Endothelial cell of umbilical vein (primary cell): ENCODE data around the gene URAD. TPM values are rescaled to one million over a fixed set of nuclear protein-coding genes. Genes with fewer than 3 reads are reported as not detected.

Source experiments
- BruUV-seq: library from RNA; stranded (reverse); fragments of 400-500 nt; replicated peaks from 2 replicates; lab custom pipeline; 2021; lab: Mats Ljungman, UMichigan
- CTCF ChIA-PET: fragments of 300-600, 350-600 bp; sonication (Branson Sonifier 250); formaldehyde crosslinking; loops from one replicate; lab custom pipeline; 2021; ENCODE audit warnings: antibody characterized with exemption, inconsistent platforms; lab: Charles Lee
- POLR2A ChIA-PET: fragments of 300-600, 350-600 bp; sonication (Branson Sonifier 250); formaldehyde crosslinking; loops from one replicate; lab custom pipeline; 2021; ENCODE audit warnings: antibody characterized with exemption, inconsistent platforms; lab: Charles Lee
- DNase-seq: peaks from one replicate; pipeline ENCODE4 v3.0.0-alpha.2; 2011; ENCODE audit warnings: low read depth, low spot score
- FAIRE-seq: peaks from 2 replicates; lab custom pipeline; 2011; peaks lifted over from hg19 to GRCh38; lab: Jason Lieb, UNC
- H2AFZ ChIP-seq: 2 replicates; pipeline ENCODE4 v1.6.0; 2012; ENCODE audit warnings: low read depth, low read length, control low read depth, inconsistent platforms
- H3K27ac ChIP-seq: 2 replicates; pipeline ENCODE4 v1.5.1; 2011; ENCODE audit warnings: low read depth, mild to moderate bottlenecking, control low read depth, low read length, moderate library complexity; ENCODE audit not compliant: insufficient read depth
- H3K27me3 ChIP-seq, 2 experiments: 2 replicates each; pipeline versions ENCODE4 v1.6.0 to v1.6.1; 2011; ENCODE audit warnings: low read length in 2 of 2, mixed read lengths in 1 of 2; ENCODE audit not compliant: control insufficient read depth in 2 of 2, insufficient read depth in 2 of 2
- H3K36me3 ChIP-seq, 2 experiments: 2 replicates in 1 of 2; 3 replicates in 1 of 2; pipeline ENCODE4 v1.5.1; 2011; ENCODE audit warnings: low read length in 2 of 2, mild to moderate bottlenecking in 1 of 2, moderate library complexity in 1 of 2; ENCODE audit not compliant: control insufficient read depth in 2 of 2, insufficient read depth in 2 of 2; ENCODE audit errors: extremely low read depth in 1 of 2
- H3K4me1 ChIP-seq: 3 replicates; pipeline ENCODE4 v1.5.1; 2011; ENCODE audit warnings: mild to moderate bottlenecking, low read length; ENCODE audit not compliant: control insufficient read depth, insufficient read depth; ENCODE audit errors: extremely low read depth
- H3K4me2 ChIP-seq: 2 replicates; pipeline ENCODE4 v1.6.1; 2011; ENCODE audit warnings: low read length, control low read depth, mixed read lengths; ENCODE audit not compliant: insufficient read depth
- H3K4me3 ChIP-seq, 3 experiments: fragments of 200-600 bp in 1 of 3; sonication (generic), shearing (Covaris generic) in 1 of 3; replicated peaks in 1 of 3; 2 replicates each; pipeline ENCODE4 v1.5.1; 2011 to 2016; ENCODE audit warnings: control low read depth in 3 of 3, low read length in 3 of 3, mild to moderate bottlenecking in 2 of 3, inconsistent platforms in 1 of 3, low read depth in 1 of 3, moderate library complexity in 1 of 3; ENCODE audit not compliant: insufficient read depth in 1 of 3
- H3K79me2 ChIP-seq: 2 replicates; pipeline ENCODE4 v1.6.0; 2012; ENCODE audit warnings: low read length, inconsistent platforms; ENCODE audit not compliant: control insufficient read depth, insufficient read depth
- H3K9ac ChIP-seq: replicated peaks from 2 replicates; pipeline ENCODE3; 2011; ENCODE audit warnings: low read length, control low read depth; ENCODE audit not compliant: insufficient read depth; ENCODE audit errors: extremely low read depth
- H3K9me1 ChIP-seq: replicated peaks from 3 replicates; pipeline ENCODE4 v1.6.0; 2011; ENCODE audit warnings: mild to moderate bottlenecking, low read length; ENCODE audit not compliant: control insufficient read depth, insufficient read depth; ENCODE audit errors: extremely low read depth
- H3K9me3 ChIP-seq: replicated peaks from 2 replicates; pipeline ENCODE4 v1.5.1; 2012; ENCODE audit warnings: low read length, inconsistent platforms; ENCODE audit not compliant: control insufficient read depth, insufficient read depth
- H4K20me1 ChIP-seq: replicated peaks from 2 replicates; pipeline ENCODE3; 2011; ENCODE audit warnings: mild to moderate bottlenecking, low read length; ENCODE audit not compliant: control insufficient read depth, insufficient read depth; ENCODE audit errors: extremely low read depth
- EZH2 ChIP-seq: IDR thresholded peaks from 2 replicates; pipeline ENCODE4 v1.6.1; 2012; ENCODE audit warnings: borderline replicate concordance, low read depth, mild to moderate bottlenecking, moderate library complexity, low read length, inconsistent platforms; ENCODE audit not compliant: severe bottlenecking
- GATA2 ChIP-seq: IDR thresholded peaks from 2 replicates; pipeline ENCODE4 v1.7.0; 2011; ENCODE audit warnings: low read depth, mild to moderate bottlenecking, moderate library complexity, mixed read lengths, low read length; ENCODE audit not compliant: insufficient read length, insufficient read depth
- JUN ChIP-seq: IDR thresholded peaks from 2 replicates; pipeline ENCODE4 v1.6.1; 2011; ENCODE audit warnings: borderline replicate concordance, low read depth; ENCODE audit not compliant: insufficient read length, insufficient read depth
- MYC ChIP-seq: IDR thresholded peaks from one replicate; pipeline ENCODE4 v1.6.1; 2011; ENCODE audit warnings: mild to moderate bottlenecking, low read depth, low read length
- POLR2A ChIP-seq: IDR thresholded peaks from 2 replicates; pipeline ENCODE4 v1.6.1; 2012; ENCODE audit warnings: low read depth, mild to moderate bottlenecking, control low read depth, low read length
- POLR2AphosphoS5 ChIP-seq: IDR thresholded peaks from 2 replicates; pipeline ENCODE4 v1.6.1; 2012; ENCODE audit warnings: low read depth, mild to moderate bottlenecking, control low read depth, low read length, moderate library complexity; ENCODE audit not compliant: insufficient read depth
- dilution Hi-C: fragments of 300-500 bp; cut with MboI; formaldehyde crosslinking; loops from one replicate; pipeline ENCODE4 v1.15.0; 2019; ENCODE audit warnings: low sequenced_read_pairs; ENCODE audit not compliant: extremely low pct_ligation_motif_present
- intact Hi-C: fragments of 100-400 bp; cut with micrococcal nuclease; formaldehyde crosslinking; loops from one replicate; pipeline ENCODE4 v1.10.0; 2022
- polyA plus RNA-seq, 4 experiments: library from polyadenylated mRNA; depleted of rRNA in 3 of 4; stranded (reverse) in 3 of 4; unstranded in 1 of 4; fragments of >200 nt; gene quantifications; 2 replicates each; pipeline versions ENCODE4 v1.2.1 to v1.2.3, GENCODE V29; 2011 to 2012; ENCODE audit warnings: missing spikeins in 1 of 4
- total RNA-seq: library from RNA; stranded (reverse); gene quantifications from 2 replicates; pipeline ENCODE4 v1.2.3, GENCODE V29; 2021
- TF ChIP-seq, protein P1 (sequence below), 2 donors: IDR thresholded peaks; 1 replicate in 1 of 2; 2 replicates in 1 of 2; pipeline ENCODE4 v1.5.1; 2011; ENCODE audit warnings: low read length in 2 of 2, mild to moderate bottlenecking in 2 of 2, moderate library complexity in 2 of 2, control low read depth in 1 of 2, inconsistent platforms in 1 of 2, low read depth in 1 of 2; ENCODE audit not compliant: insufficient read depth in 1 of 2; ENCODE audit errors: extremely low read depth in 1 of 2
- TF ChIP-seq, protein P2 (sequence below): IDR thresholded peaks from 2 replicates; pipeline ENCODE4 v1.6.1; 2011; ENCODE audit not compliant: insufficient read depth, insufficient read length

The URAD gene
- total and polyA plus RNA-seq, 2 donors (not counting 3 experiments of a cell fraction or from before 2014, with no cell fraction given): not detected

DNA sequence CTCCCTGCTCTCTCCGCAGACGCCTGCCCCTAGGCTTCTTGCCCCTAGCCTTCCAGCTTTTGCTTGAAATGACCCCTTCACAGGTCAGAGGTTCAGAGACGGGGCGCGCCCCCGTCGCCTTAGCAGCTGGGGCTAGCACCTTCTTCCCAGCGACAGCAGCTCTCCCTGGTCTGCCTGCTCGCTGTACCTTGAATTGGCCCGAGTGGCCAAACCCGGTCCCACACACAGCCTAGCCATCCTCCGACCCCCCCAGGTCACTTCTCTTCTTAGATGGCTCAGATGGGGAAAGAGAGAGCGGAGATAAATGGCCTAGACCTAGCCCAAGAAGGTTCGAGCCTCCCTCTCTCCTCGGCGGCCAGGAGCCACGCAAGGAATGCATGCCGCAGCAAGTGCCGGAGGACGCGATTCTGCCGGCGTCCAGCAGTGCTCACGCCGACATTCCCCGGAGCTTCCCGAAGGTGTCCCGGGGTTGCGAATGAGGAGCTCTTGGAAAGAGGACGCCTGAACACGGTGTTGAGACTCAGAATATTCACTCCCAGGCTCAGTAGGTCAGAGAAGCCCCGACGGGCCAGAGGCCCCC lies 20.7 kb downstream of the URAD start:
- DNase-seq (no peak), FAIRE-seq (no peak)
- H3K27ac ChIP-seq: no peak overlapping the region
- no peaks in the 10 kb centered on the region for H3K36me3 ChIP-seq
- intact Hi-C loops (no loop called here), dilution Hi-C loops (no loop called here)
- no peaks in the 10 kb centered on the region for H4K20me1 ChIP-seq
- no peak for TF ChIP-seq POLR2A
- TF ChIP-seq EZH2: peak; percentile 54
- no peak for TF ChIP-seq MYC
- TF ChIP-seq JUN: no peak
- TF ChIP-seq, protein P1, sequence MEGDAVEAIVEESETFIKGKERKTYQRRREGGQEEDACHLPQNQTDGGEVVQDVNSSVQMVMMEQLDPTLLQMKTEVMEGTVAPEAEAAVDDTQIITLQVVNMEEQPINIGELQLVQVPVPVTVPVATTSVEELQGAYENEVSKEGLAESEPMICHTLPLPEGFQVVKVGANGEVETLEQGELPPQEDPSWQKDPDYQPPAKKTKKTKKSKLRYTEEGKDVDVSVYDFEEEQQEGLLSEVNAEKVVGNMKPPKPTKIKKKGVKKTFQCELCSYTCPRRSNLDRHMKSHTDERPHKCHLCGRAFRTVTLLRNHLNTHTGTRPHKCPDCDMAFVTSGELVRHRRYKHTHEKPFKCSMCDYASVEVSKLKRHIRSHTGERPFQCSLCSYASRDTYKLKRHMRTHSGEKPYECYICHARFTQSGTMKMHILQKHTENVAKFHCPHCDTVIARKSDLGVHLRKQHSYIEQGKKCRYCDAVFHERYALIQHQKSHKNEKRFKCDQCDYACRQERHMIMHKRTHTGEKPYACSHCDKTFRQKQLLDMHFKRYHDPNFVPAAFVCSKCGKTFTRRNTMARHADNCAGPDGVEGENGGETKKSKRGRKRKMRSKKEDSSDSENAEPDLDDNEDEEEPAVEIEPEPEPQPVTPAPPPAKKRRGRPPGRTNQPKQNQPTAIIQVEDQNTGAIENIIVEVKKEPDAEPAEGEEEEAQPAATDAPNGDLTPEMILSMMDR (IDR thresholded peaks at IDR 0.05; ENCODE audit: extremely low read depth in 1 of 2, insufficient read depth in 1 of 2, low read depth in 1 of 2, low read length in 2 of 2): no peak
- no peak for TF ChIP-seq GATA2
- no peak for TF ChIP-seq POLR2AphosphoS5
- TF ChIP-seq, protein P2, sequence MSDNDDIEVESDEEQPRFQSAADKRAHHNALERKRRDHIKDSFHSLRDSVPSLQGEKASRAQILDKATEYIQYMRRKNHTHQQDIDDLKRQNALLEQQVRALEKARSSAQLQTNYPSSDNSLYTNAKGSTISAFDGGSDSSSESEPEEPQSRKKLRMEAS: no peak
- BruUV-seq: no TSS peak
- CTCF ChIA-PET: interaction anchor here (0.9 to 1.3 kb wide), 3 partner anchors 17 to 606 kb away, joined by 3 to 5 read pairs (median 4); no protein-coding TSS in a partner anchor
- H3K79me2 ChIP-seq: no peaks in the 10 kb centered on the region
- H2AFZ ChIP-seq: no peak overlapping the region
- H3K4me3 ChIP-seq: no peak overlapping the region
- POLR2A ChIA-PET: no interaction called here
- no peak overlapping the region for H3K4me2 ChIP-seq
- peaks cover 89 to 99% of the 10 kb centered on the region in 2 experiments for H3K27me3 ChIP-seq
- H3K9me1 ChIP-seq: no peaks in the 10 kb centered on the region
- no peaks in the 10 kb centered on the region for H3K4me1 ChIP-seq
- no peak overlapping the region for H3K9ac ChIP-seq
- H3K9me3 ChIP-seq: no peaks in the 10 kb centered on the region
